Upper lobe of right lung (tissue), 1 donor: ENCODE data around the gene ZMYM4. TPM values are rescaled to one million over a fixed set of nuclear protein-coding genes. Genes with fewer than 3 reads are reported as not detected.

ENCODE experiments used
- ATAC-seq: fragments of 200-7000 bp; cut with Tn5 transposase; one replicate; pipeline ENCODE4 v1.9.1; 2020; ENCODE audit warnings: mild to moderate bottlenecking, moderate library complexity
- DNase-seq: peaks from one replicate; pipeline ENCODE4 v3.0.0-alpha.2; 2020
- H3K27ac ChIP-seq: fragments of 200-600 bp; one replicate; pipeline ENCODE4 v1.8.0; 2022
- H3K27me3 ChIP-seq: fragments of 200-600 bp; one replicate; pipeline ENCODE4 v1.8.0; 2022; ENCODE audit warnings: mild to moderate bottlenecking
- H3K36me3 ChIP-seq: fragments of 200-600 bp; one replicate; pipeline ENCODE4 v1.8.0; 2022
- H3K4me1 ChIP-seq: fragments of 200-600 bp; one replicate; pipeline ENCODE4 v1.8.0; 2022
- H3K4me3 ChIP-seq: fragments of 200-600 bp; one replicate; pipeline ENCODE4 v1.8.0; 2022; ENCODE audit warnings: mild to moderate bottlenecking
- H3K9me3 ChIP-seq: fragments of 200-600 bp; one replicate; pipeline ENCODE4 v1.8.0; 2022
- intact Hi-C: fragments of 100-400 bp; cut with DNase I; formaldehyde crosslinking; loops from one replicate; pipeline ENCODE4 v1.11.0; 2022
- total RNA-seq: library from RNA; stranded (reverse); fragmentation: NEBNext Ultra II Directional; extraction: Animal tissue kit (Norgen Biotek cat#: 25700); gene quantifications from one replicate; pipeline ENCODE4 v1.2.1, GENCODE V29; 2021
- TF ChIP-seq, protein P1 (sequence below): fragments of 200-600 bp; IDR thresholded peaks from one replicate; pipeline ENCODE4 v1.8.0; 2022; ENCODE audit warnings: antibody characterized with exemption
- donor health status: DM: no; HTN: yes; CAD: no; lungs with severe emphysema.

ZMYM4 gene
- total RNA-seq, 1 donor from 2014 or later = 48.1 TPM

DNA sequence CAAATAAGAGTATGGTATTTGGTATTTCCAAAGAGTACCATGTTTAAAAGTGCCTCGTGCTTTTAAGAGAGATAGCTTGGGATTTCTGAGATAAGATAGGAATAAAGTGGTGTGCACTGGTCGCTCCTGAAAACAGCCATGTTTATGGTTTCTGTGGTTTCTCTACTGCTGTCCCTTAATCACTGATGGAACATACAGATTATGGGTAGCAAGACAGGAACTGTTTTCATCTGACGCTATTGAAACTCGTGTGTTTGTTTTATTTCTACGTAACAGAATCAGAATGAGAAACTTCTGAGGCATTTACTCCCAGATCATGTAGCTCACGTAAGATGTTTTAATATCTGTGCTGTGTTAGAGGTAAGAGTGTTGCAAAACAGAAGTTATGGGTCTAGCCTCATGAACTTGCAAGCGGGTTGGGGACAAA, 162.7 kb downstream of the ZMYM4 start:
- Histone ChIP-seq H3K27me3 (no peaks in the 10 kb centered on the region), H3K4me3 (no peak overlapping the region), H3K27ac (no peak overlapping the region), H3K36me3 (peaks cover 40% of the 10 kb centered on the region), H3K9me3 (no peaks in the 10 kb centered on the region), H3K4me1 (no peaks in the 10 kb centered on the region)
- intact Hi-C loops = no loop called here
- no peak for DNase-seq
- TF ChIP-seq, protein P1, sequence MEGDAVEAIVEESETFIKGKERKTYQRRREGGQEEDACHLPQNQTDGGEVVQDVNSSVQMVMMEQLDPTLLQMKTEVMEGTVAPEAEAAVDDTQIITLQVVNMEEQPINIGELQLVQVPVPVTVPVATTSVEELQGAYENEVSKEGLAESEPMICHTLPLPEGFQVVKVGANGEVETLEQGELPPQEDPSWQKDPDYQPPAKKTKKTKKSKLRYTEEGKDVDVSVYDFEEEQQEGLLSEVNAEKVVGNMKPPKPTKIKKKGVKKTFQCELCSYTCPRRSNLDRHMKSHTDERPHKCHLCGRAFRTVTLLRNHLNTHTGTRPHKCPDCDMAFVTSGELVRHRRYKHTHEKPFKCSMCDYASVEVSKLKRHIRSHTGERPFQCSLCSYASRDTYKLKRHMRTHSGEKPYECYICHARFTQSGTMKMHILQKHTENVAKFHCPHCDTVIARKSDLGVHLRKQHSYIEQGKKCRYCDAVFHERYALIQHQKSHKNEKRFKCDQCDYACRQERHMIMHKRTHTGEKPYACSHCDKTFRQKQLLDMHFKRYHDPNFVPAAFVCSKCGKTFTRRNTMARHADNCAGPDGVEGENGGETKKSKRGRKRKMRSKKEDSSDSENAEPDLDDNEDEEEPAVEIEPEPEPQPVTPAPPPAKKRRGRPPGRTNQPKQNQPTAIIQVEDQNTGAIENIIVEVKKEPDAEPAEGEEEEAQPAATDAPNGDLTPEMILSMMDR = no peak
- ATAC-seq = no peak

DNA sequence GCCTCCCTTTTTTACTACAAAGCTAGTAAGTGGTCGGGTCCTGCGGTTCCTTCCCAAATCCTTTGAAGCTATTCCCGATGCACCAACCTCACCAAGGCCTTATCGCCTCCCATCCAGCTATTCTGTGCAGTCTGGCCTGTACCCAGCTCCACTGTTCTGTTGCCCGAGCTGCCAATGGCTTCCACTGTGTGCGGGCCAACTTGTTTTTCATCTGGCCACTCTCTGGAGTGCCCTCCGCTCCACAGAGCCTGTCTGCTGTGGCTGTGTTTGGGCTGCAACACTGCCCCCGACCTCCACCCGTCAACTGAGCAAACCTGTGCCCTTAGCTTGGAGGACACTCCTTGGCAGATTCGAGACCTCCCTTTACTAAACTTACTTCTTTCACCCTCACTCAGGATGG, 163.7 kb downstream of the ZMYM4 start:
- no peaks in the 10 kb centered on the region for H3K4me1 ChIP-seq
- peaks cover 49% of the 10 kb centered on the region for H3K36me3 ChIP-seq
- no peaks in the 10 kb centered on the region for H3K27me3 ChIP-seq
- no peaks in the 10 kb centered on the region for H3K9me3 ChIP-seq
- DNase-seq (no peak), ATAC-seq (no peak)
- no peak overlapping the region for H3K27ac ChIP-seq
- no peak overlapping the region for H3K4me3 ChIP-seq
- TF ChIP-seq, protein P1 = no peak
- intact Hi-C loops = no loop called here

DNA sequence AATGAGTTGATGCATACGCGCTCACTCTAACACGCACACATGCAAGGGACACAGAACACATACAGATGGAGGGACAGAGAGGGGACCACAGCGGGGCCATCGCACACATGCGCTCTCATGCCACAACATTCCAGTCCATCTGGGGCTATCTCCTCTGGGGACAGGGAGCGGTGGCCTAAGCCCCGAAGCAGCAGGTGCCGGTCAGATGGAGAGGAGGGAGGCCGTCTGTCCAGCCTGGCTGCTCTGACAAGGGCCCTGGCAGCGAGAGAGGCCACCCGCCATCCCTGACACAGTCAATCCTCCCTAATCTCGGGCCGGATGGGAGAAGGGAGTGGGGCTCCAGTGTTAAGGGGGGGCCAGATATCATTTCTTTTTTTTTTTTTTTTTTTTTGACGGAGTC, 165.2 kb downstream of the ZMYM4 start:
- Histone ChIP-seq H3K27ac (no peak overlapping the region), H3K4me1 (no peaks in the 10 kb centered on the region), H3K4me3 (no peak overlapping the region), H3K27me3 (no peaks in the 10 kb centered on the region), H3K36me3 (peaks cover 58% of the 10 kb centered on the region), H3K9me3 (no peaks in the 10 kb centered on the region)
- TF ChIP-seq, protein P1 = no peak
- ATAC-seq (no peak), DNase-seq (no peak)
- intact Hi-C loops = no loop called here

DNA sequence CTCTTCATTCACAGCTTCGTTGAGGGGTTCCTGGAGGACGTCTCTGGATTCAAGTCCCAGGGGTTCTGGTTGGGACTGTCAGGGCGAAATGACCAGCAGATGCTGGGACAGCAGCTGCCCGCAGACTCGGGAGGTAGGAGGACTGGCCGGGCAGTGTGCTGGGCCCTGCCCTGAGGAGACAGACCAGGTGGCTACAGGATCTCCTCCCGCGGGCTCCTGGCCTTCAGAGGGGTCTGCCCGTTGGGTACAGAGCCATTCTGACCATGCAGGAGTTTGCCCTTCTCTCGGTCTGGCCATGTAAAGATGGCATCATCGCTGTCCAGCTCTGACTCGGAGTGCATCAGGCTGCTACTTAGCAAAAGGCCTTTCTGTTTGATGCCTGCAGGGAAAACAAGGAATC, 166.2 kb downstream of the ZMYM4 start:
- Histone ChIP-seq H3K27me3 (no peaks in the 10 kb centered on the region), H3K4me1 (no peaks in the 10 kb centered on the region), H3K27ac (no peak overlapping the region), H3K4me3 (no peak overlapping the region), H3K9me3 (no peaks in the 10 kb centered on the region), H3K36me3 (peaks cover 67% of the 10 kb centered on the region)
- DNase-seq (no peak), ATAC-seq (no peak)
- intact Hi-C loops = no loop called here
- TF ChIP-seq, protein P1 = no peak

DNA sequence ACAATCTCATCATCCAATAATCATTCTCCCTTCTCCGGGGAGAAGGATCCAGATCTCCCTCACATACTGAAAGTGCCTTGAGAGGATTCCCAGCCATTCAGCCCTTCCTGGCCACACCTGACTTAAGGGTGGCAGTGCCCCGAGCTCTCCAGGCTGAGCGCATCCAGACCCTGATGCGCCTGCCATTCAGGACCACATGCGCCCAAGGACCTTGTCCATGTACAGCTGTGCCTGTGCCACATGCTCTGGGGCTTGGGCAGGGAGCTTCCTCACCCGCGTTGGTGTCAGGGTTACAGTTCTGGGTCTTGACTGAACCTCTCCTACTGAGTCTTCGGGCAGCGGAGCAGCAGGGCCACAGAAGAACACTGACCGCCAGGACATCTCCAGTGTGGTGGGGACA, 167.6 kb downstream of the ZMYM4 start:
- Histone ChIP-seq H3K27me3 (no peaks in the 10 kb centered on the region), H3K27ac (no peak overlapping the region), H3K9me3 (no peaks in the 10 kb centered on the region), H3K4me3 (no peak overlapping the region), H3K4me1 (no peaks in the 10 kb centered on the region), H3K36me3 (peaks cover 81% of the 10 kb centered on the region)
- TF ChIP-seq, protein P1 = no peak
- DNase-seq = no peak
- ATAC-seq = no peak
- intact Hi-C loops = no loop called here

DNA sequence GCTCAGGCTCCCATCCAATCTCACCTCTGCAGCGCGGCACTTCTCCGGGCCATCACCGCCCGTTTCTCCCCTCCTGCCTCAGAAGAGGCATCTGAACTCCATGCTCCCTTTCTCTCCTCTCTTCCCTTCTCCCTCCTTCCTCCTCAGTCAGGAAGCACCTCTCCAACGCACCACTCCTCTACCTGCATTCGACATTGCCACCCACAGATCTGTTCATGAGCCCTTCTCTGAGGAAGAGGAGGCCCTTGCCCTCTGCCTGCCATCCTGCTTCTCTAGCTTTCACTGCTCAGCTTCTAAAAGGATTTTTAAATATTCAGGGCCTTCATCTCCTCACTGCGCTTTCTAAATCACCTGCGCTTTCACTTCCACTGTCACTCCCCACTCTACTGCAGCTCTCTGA, 168.7 kb downstream of the ZMYM4 start:
- Histone ChIP-seq H3K27me3 (no peaks in the 10 kb centered on the region), H3K4me1 (no peaks in the 10 kb centered on the region), H3K4me3 (no peak overlapping the region), H3K9me3 (no peaks in the 10 kb centered on the region), H3K36me3 (peaks cover 89% of the 10 kb centered on the region), H3K27ac (no peak overlapping the region)
- intact Hi-C loops = no loop called here
- DNase-seq (no peak), ATAC-seq (no peak)
- TF ChIP-seq, protein P1 = no peak
